Measurements from ENCODE around the gene CRHR1.

DNA sequence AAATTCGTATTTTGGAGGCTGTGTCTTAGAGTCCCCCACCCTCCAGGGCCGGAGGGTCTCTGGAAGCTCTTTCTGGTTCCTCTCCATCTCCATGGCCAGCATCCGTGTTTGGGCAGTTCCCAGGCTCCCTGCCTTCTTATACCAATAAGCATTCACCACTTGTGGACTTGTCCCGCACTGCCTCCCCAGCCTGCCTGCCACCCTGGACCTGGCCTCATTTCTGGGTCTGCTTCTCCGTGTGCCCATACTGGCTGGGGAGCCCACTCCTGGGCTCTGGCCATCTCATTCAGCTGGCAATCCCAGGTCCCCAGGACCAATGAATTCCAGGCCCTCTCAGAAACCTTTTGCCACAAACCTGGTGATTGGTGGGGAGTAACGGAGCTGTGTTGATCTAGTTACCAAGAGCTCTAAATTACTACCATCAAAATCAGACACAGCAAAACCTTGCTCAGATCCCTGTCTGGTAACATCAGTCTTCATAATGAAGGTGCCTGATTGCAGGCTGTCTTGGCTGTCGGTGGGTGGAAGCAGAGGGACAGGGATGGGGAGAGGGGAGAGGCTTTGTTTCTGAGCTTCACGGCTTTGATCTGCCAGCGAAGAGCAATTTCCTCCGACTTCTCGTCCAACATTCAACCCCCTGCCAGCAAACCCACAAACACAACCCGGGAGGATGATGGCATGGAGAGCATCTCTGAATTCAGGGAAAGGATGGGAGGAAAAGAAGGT lies 27.7 kb upstream of the CRHR1 start:
- TF ChIP-seq, protein P1, sequence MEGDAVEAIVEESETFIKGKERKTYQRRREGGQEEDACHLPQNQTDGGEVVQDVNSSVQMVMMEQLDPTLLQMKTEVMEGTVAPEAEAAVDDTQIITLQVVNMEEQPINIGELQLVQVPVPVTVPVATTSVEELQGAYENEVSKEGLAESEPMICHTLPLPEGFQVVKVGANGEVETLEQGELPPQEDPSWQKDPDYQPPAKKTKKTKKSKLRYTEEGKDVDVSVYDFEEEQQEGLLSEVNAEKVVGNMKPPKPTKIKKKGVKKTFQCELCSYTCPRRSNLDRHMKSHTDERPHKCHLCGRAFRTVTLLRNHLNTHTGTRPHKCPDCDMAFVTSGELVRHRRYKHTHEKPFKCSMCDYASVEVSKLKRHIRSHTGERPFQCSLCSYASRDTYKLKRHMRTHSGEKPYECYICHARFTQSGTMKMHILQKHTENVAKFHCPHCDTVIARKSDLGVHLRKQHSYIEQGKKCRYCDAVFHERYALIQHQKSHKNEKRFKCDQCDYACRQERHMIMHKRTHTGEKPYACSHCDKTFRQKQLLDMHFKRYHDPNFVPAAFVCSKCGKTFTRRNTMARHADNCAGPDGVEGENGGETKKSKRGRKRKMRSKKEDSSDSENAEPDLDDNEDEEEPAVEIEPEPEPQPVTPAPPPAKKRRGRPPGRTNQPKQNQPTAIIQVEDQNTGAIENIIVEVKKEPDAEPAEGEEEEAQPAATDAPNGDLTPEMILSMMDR (IDR thresholded peaks at IDR 0.05): no peak
- no peak for TF ChIP-seq POLR2A (IDR thresholded peaks at IDR 0.05)

Measured in body of pancreas (tissue), 4 donors.